ENCODE results near the gene CHST10.
"Not testable (repeated sequence)": the region's sequence is repeated elsewhere in the genome, so short reads cannot be mapped to it uniquely, and the experiment has no call there.

CHST10 gene

DNA sequence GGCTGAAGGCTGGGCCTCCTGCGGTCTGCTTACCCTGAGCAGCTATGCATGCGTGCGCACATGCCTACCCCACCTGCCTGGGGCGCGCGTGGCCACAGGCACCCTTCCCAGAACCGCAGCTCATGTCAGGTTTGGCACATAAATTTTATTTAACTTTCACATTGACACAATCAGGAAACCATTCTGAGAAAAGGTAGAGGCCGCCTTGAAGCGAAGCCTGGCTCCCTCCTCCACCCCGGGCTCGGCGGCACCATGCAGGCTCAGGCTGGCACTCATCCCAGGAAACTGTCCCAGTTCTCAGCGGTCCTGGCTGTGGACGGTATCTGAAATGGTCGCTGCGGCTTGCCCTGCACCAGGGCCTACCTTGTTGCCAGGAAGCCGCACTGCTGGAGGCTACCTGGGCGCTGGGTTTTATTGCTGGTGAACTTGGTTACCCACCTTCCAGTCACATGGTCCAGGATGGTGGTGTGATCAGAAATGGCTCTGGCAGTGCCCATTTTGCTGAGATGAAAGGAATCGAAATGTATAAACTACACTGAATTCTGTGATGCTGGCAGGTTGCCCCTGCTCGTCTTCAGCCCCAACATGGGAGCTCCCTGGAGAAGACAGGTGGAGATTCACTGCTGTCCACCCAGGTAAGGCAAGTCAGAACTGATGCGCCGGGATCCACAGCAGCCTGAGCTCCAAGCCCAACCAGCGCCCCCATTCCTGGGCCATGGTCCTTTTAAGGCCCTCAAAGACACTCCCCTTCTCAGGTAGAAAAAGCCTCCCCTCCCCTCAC, 25.5 kb downstream of the CHST10 start:
- no peak for DNase-seq

GRCh38 chr2:100390001-100390940, 27.2 kb downstream of the CHST10 start:
- no peak for DNase-seq

DNA sequence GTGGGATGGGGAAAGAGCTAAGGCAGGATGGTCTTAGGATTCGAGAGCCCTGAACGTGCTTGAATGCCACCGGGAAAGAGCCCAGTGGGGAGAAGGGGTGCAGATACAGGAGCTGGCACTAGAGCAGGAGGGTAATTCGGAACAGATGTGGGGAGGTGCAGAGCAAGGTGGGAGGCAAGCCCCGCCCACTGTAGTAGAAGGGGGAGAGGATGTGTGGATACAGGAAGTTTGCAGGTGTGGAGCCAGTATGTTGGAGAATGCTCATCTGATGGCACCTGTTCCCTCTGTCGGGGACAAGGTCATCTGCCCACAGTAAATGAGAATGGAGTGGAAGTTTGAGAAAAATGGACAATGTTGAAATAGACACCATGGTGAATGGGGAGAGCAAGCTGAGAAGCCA, 28.8 kb downstream of the CHST10 start:
- DNase-seq, result no peak

DNA sequence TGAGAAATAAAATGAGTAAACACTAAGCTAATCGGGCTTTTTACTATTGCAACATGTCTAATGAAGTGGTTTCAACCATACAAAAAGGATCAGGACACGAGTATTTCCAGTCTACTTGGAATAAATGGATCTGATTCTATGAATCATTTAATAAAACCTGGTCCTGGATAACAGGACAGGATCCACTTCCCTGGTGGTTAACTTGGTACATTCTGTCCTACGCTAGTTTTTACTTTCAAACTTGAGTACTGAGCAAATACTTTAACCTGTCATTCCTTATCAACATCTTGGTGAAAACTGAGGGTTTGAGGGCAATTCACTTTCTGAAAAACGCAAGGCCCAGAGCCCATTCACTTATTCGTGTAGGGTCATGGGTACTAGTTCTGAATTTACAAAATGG, 33.5 kb downstream of the CHST10 start:
- no peak for DNase-seq

DNA sequence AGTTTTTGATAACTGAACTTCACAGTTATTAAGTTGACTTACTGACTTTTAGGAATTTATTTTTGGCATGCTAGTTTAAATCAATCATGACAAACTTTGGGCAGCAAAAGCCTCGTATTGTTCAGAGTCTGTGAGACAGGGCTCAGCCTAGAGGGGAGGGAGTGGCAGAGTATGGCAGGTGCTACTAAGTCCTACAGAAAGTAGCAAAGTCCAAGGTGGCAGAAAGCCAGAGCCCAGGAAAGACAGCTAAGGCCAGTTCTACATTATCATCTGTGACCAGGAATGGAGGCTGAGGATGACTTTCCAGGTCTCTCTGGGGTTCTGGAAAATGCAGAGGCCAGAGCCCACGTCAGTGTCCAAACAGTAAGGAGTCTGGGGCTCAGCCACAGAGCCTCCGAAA, 34.2 kb downstream of the CHST10 start:
- DNase-seq, result no peak

DNA sequence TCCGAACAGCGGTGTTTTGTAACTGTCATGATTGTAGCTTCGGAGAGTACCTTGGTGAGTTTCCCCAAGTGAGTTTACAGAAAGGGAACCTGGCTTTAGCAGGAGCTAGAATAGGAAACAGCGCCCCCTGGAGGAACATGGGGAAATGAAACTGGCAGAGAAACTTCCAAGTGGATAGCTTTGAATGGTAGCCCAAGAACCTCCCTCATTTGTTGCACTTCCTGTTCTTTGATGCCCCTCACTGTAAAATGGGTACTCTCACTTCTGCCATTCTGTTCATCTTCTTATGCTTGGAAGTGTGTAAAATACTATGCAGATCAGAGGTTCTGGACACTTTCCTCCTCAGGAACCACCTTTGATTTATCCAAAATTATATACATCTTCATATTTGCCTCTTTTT, 36.2 kb downstream of the CHST10 start:
- peak; percentile 57 for DNase-seq

DNA sequence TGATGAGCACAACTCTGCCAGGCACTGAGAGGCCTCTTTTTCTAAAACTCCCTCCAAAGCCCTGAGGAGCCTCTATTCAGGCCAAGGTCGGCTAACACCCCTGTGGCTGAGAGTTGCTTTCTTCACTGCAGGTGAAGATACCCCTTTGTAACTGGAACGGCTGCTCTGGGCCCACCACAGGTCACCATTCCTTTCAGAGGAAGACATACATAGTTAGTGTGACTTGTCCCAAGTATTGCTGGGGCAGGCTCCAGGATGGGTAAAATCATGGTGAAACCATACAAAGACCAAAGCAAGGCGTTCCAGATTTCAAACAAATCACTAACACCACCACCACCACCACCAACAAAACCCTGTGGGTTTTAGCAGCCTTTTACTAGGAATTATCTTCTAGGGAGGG, 36.8 kb downstream of the CHST10 start:
- DNase-seq, result no peak

DNA sequence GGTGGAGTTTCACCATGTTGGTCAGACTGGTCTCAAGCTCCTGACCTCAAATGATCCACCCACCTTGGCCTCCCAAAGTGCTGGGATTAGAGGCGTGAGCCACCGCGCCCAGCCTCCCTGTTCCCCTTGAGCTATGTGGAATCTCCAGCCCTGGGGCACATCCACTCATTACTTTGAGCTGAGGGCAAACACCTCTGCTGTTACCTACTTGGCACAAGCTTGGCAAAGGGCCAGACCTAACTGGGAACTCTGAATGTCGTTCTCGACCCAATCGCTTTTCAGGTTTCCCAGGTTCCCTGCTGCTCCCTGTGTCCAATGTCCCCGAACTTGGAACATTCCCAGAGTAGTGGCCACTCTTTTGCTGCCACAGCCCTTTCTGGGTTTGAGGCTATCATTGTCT, 40.6 kb downstream of the CHST10 start:
- DNase-seq, result no peak

- DNase-seq, result no peak
Observed at GRCh38 chr2:100367163-100367562, 50.3 kb downstream of the CHST10 start.

- no peak for DNase-seq
Observed at GRCh38 chr2:100365434-100365833, 52.0 kb downstream of the CHST10 start.

- DNase-seq, result not testable (repeated sequence)
Observed at GRCh38 chr2:100362269-100362668, 55.2 kb downstream of the CHST10 start.

- no peak for DNase-seq
Observed at GRCh38 chr2:100359576-100359975, 57.9 kb downstream of the CHST10 start.

DNA sequence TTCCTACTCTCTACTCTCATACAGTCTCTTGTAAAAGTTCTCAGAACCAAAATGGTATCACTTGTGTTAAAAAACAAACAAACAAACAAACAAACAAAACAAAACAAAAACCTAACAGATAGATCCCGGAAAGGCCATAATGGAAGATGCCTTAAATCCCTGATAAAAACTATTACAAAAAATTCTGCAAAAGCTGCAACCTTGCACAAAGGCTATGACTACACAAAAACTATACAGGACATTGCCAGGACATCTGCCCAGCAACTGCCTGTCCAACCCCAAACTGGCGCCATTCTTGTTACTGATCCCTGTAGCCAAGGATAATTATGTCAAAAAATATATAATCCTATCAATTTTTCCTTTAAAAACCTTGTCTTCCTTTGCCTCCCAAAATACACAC, 58.9 kb downstream of the CHST10 start:
- no peak for DNase-seq

GRCh38 chr2:100352521-100352920, 64.9 kb downstream of the CHST10 start:
- DNase-seq, result no peak

DNA sequence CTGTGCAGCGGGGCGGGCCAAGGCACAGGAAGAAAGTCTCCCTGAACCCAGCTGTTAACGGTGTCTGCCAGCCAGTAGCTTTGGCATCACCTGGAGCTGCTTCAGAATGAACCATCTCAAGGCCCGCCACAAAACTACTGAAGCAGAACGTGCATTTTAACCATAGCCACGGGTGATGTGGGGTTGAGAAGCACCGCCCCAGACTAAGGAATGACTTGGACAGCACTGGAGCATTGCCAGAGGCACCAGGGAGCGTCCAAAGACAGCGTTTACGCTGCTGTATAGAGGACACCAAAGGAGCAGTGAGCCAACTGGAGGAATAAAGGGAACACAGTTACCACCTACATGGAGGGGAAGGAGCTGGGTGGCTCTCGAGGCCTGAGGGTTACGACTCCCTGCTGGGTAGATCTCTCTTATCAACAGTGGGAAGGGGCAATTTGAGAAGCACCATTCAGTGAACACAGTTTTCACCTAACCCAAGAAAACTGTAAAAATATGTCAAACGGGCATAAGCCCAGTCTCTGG, 66.7 kb downstream of the CHST10 start:
- no peak for DNase-seq

- DNase-seq, result not testable (repeated sequence)
Observed at GRCh38 chr2:100345144-100345543, 72.3 kb downstream of the CHST10 start.

DNA sequence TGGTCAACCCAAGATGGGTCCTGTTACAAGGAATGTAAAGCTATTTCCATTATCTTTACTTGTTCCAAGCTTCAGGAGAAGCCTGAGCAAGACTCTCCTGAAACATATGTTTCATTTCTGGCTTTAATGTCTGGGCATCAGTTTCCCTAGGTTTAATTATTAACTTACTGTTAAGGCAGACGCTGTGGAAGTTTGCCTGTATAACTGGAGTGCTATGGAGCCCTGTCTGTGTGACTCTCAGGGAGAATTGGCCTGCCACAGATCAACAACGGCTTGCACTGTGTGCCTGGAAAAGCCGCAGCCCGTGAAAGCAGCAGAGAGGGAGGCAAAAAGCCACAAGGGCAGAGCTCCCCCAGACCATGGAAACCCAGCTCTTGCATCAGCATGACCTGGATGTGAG, 73.0 kb downstream of the CHST10 start:
- no peak for DNase-seq

- not testable (repeated sequence) for DNase-seq
Observed at GRCh38 chr2:100342466-100342865, 75.0 kb downstream of the CHST10 start.

Data from CD4-positive, alpha-beta T cell treated with Interleukin-10 for 1 hour (primary cell).